T-helper 2 cell (primary cell): ENCODE results near the gene CLCN2.
A peak's percentile ranks its signal among the peaks of the same experiment; 100 is the strongest.

ENCODE experiments used
- DNase-seq, 5 experiments: peaks; one replicate each; pipeline versions ENCODE4 v3.0.0 to v3.0.0-alpha.2; 2012 to 2022

The CLCN2 gene

DNA sequence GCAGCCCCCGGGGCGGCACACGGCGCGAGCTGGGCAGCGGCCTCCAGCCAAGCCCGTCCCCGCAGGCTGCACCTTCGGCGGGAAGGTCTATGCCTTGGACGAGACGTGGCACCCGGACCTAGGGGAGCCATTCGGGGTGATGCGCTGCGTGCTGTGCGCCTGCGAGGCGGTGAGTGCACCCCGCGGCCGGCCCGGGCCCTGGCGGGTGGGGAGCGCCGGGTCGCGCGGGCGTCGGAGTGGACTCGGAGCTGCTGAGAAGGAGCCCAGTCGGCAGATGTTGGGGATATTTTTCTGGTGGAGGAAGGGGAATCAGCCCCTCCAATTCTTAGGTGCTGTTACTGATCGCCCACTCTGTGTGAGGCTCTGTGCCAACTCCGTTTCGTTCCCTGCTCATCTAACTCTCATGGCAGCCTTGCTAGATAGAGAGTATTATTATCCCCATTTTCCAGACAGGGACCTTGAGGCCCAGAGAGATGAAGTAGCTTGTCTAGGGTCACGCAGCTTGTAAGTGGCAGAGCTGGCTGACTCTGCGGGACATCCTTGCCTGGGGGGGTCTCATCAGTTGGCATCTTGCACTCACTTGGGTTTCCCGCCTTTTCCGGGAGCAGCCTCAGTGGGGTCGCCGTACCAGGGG, 19.3 kb upstream of the CLCN2 start:
- no peak for DNase-seq

GRCh38 chr3:184380185-184380626, 18.8 kb upstream of the CLCN2 start:
- peak in 1 of 5 experiments; percentile 27 for DNase-seq

DNA sequence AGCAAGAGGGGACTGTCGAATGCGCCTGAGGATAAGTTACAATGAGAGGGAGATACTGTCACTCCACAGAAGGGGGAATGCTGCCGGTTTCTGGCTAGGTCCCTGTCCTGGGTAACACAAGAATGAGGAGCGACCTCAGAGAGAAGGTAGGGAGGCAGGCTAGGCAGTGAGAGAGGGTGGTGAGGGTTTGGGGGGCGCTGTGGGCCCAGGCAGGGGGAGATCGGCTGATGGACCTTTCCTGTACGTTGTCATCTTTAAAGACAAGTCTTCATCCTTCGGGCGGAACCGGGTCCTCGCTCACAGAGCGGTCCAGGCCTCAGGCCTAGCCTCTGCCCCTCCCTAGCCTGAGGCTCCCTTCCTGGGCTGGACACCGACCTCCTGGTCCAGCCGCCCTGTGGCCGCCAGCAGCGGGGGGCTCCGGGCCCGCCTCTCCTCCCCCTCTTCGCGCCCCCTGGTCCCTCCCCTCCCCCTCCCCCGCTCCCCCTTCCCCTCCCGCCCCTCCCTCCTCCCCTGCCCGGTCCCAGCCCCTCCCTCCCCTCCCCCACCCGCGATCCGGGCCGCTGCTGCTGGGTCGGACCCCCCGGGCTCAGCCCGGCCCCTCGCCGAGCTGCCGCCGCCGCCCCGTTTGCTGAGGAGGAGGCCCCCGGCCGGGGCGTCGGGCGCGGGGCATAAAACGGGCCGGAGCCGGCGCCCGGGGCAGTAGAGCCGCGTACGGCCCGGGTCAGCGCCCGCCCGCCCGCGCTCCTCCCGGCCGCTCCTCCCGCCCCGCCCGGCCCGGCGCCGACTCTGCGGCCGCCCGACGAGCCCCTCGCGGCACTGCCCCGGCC, 18.2 kb upstream of the CLCN2 start, which contains the start of gene CHRD:
Gene CHRD, plus strand, starts transcription at position 697 of the 827 bp plus-strand sequence. CDS start 265 bp downstream, outside the sequence.
- no peak for DNase-seq

DNA sequence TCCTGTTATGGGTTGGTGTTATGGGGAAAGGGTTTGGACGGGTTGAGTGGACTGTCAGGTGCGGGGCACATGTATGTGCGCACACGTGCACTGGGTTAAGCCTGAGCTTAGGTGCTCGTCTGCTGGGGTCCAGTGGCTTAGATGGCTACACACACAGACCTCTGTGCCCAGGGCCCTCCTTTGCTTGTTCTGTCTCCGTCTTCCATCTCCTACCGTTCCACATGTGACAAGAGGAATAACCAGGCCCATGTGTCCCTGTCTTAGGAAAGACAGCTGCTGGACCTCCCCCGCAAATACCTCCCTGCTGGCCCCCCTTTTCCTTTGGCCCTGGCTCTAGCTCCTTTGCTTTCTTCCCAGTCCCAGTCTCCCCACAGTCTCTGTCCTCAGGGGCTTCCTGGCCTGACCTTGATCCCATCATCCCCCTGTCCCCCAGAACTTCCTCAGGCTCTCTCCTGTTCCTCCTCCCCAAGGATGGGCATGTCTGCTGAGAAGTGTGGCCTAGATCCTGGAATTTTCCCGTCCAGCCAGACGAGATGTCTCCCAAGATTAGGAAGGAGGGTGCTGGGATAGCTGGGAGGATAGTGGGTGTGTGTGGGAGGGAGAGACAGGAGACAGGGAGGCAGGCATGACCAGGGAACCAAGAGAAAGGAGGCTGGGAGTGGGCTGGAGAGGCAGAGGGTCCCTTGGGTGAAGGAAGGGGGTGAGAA, 17.4 kb upstream of the CLCN2 start:
- DNase-seq: no peak

DNA sequence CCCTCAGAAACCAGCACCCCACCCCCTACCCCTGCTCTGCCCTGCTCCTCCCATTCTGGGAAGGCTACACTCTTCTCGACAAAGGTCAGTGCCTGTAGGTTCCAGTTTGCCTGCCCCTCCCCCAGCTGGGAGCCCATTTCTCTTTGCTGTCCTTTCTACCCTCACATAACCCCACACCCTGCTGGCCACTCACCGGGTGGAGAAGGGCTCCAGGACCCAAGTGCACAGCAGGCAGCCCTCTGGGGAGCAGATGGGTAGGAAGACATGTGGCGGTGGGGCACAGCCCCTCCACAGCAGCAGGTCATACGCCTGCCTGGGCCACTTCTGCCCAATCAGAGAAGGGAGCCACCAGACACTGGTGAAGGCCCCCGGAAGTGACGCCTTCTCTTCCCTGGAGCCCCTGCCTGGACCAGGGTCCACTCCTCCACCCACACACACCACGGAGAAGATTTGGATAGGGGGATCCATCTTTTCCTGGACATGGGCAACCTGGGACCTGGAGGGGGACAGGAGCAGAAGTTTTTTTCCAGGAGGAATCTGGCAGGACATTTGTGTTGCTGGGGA, 16.6 kb upstream of the CLCN2 start, which contains the start of gene THPO:
Gene THPO, minus strand, starts transcription at position 326 of the 564 bp plus-strand sequence. CDS start 1,948 bp downstream, outside the sequence.
- DNase-seq: no peak

DNA sequence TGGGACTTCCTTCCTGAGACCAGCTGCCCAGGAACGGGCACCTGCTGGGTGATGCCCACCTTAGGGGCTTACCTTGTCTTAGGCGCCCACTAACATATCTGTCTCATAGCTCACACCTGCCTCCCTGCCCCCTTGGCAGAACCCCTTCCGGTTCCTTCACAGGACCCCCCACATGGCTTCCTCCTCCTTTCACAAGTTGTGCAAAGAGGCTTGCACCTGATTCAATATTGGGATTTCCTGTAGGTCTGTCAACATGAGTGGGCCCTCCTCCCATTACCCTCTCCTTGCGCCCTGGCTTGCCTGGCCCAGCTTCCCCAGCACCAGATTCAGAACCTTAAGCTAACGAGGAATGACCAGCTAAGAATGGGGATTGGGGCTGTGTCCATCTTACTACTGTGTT, 16.0 kb upstream of the CLCN2 start:
- DNase-seq: no peak

DNA sequence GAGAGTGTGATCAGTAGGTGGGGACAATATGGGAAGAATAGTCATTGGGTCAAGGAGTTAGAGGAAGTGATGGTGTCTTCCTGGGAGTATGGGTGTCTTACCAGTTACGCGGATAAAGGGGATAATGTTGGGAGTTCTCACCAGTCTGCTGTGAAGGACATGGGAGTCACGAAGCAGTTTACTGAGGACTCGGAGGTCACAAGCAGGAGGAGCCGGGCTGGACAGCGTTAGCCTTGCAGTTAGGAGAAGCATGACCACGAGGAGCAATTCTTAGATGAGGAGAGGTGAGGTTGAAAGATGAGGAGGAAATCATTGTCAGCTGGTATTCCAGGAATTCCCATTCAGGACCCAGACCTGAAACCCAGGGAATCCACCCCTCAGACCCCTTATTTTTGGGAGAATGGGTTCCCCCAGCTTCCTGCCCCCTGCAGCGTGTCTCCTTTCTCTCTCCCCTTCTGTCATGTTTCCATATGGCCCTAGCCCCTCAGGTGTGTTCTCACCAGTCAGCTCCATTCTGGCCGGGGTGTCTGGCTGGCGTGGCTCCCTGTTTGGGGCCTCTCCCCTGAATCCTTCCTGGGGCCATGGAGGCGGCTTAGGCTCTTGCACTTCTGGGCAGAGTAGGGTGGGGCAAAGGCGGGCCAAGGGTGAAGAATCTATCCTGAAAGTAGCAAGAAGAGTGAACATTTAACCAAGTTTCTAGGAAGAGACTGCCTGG, 14.5 kb upstream of the CLCN2 start:
- no peak for DNase-seq

DNA sequence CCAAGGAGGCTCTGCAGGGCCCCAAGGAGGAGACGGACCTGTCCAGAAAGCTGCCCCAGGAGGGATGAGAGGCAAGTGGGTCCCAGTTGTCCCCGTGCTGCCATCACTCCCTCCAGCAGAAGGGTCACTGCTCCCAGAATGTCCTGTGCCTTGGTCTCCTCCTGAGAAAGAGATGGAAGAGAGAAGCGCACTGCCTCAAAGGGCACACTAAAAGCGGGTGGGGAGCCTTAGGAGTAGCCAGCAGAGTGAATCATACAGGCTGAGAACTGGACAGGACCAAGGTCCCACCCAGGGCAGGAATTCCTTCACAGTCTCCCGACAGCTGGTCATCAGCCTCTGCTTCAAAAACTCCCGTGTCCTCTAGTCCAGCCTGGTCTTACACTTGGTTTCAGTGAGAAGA, 12.0 kb upstream of the CLCN2 start:
- no peak for DNase-seq

GRCh38 chr3:184372911-184373310, 11.5 kb upstream of the CLCN2 start:
- no peak for DNase-seq

DNA sequence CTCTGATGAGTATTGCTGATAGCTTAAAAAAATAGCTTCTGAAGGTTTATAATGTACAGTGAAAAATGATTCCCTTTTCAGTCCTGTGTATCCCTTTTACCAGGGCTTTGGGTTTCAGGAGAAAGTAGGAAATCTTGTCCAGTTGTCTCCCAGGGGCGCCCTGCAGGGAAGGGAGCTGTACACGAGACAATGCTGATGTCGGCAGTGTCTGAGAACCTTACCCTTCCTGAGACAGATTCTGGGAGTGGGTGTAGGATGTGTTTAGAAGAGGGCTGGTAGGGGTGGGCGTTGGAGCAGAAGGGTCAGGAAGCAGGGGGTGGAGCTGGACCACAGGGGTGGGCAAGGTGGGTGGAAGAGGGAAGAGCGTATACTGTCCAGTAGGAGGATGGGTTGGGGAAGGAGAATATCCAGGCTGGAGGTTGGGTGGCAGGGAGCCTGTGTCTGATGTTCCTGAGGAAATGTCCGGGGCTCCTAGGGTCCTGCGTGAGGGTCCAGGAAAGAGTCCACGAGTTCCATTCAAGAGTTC, 11.0 kb upstream of the CLCN2 start:
- DNase-seq: no peak

DNA sequence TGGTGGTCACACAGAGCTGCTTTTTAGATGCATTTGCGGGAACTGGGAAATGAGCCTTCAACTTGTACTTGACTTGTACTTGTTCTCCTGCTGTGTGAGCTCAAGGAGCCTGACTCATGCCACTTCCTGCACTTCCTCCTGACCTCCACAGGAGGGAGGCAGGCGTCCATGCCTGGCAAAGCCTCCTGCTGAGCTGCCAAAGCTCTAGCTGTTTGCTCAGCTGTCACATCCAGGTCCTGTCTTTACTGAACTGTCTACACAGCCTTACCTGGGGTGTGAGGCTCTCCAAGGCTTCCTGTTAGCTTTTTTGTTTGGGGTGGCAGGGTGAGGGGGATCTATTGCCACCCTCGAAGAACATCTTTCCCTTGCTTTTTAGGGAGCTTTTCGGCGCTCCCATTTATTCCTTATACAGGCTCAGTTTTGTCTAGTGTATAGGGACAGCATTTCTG, 10.2 kb upstream of the CLCN2 start:
- DNase-seq: peak in 4 of 5 experiments; percentile 16 to 82 (median 36)

GRCh38 chr3:184368586-184369183, 7.3 kb upstream of the CLCN2 start:
- DNase-seq: no peak

GRCh38 chr3:184368116-184368515, 6.7 kb upstream of the CLCN2 start:
- no peak for DNase-seq

DNA sequence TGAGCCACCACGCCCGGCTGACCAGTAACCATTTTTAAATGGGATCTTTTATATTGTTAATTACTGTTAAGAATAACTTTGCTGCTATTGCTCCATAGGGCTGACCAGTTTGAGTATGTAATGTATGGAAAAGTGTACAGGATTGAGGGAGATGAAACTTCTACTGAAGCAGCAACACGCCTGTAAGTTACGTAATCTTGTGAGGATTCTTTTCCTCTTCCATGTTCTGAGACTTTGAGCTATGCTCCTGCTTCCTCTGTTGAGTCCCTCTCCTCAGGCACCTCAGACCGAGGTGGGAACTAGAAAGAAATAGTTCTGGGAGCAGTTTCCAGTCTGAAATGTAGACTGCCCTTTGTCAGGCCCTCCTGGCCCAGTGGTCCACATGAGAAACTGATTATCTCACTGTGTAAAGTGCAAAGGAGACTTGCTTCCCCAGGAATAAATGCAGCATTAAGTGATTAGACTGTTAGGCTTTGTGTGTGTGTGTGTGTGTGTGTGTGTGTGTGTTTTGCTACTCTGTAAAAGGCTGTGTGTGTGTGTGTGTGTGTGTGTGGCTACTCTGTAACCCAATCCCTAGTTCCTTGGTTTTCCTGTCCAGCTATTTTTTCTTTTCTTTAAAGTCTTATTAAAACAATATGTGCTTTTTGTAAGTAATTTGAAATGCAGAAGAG, 5.3 kb upstream of the CLCN2 start:
- no peak for DNase-seq

GRCh38 chr3:184362668-184363546, 1.5 kb upstream of the CLCN2 start:
- peak; percentile 82 to 97 (median 92) for DNase-seq

DNA sequence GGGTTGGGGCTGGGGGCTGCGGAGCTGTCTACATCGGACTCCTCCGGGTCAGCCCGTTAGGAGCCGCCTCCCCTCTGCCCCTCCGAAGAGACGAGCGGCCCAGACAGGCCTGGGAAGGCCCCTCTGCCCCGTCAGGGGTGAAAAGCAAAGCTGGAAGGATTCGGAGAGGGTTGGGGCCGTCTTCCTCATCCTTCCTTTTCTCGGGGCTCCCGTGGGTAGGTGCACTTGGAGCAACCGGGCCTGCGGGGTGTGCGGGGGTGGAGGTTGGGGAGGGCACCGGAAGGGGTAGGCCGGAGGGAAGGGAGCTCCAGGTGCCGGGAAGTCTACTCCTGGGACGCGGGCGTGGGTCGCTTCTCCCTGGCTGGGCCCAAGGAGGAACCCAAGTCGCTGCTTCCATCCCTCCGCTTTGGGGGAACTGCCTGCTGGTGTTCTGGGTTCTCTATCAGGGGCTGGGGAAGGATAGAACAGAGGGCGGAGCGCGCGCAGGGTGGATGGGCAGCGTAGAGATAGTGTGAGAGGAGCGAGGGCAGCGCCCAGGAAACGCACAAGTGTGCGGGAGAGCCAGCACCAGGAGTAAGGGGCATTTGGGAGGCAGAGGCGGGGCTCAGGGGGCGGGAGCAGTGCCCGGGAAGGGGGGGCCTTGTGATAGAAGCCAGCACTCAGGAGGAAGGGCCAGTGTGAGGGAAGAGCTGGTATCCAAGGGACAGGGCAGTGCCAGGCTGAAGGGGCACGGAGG, 695 bp upstream of the CLCN2 start:
- peak in 3 of 5 experiments; percentile 15 to 57 (median 18) for DNase-seq

GRCh38 chr3:184360929-184361531, 375 bp downstream of the CLCN2 start:
- DNase-seq: no peak
